Neural cell (in vitro differentiated cells): ENCODE measurements around the gene ZNF197. TPM values are rescaled to one million over a fixed set of nuclear protein-coding genes. Genes with fewer than 3 reads are reported as not detected.
"Not testable (repeated sequence)": the region's sequence is repeated elsewhere in the genome, so short reads cannot be mapped to it uniquely, and the experiment has no call there.

ENCODE experiments used
- H2AFZ ChIP-seq: fragments of 200-600, 300-800 bp; sonication (generic), shearing (Covaris generic); 2 replicates; pipeline ENCODE4 v1.6.0; 2014; ENCODE audit warnings: low read depth, mild to moderate bottlenecking, antibody characterized with exemption, low read length, moderate library complexity
- H3F3A ChIP-seq: fragments of 200-600 bp; shearing (Covaris generic); 2 replicates; pipeline ENCODE4 v1.6.1; 2016; ENCODE audit warnings: mild to moderate bottlenecking, moderate library complexity, mixed read lengths, antibody characterized with exemption, low read length; ENCODE audit not compliant: insufficient read depth, poor library complexity, severe bottlenecking
- H3K27ac ChIP-seq: fragments of 200-600, 300-800 bp; sonication (generic), shearing (Covaris generic); 2 replicates; pipeline ENCODE4 v1.5.1; 2014; ENCODE audit warnings: mild to moderate bottlenecking, low read length, moderate library complexity
- H3K27me3 ChIP-seq: fragments of 300-800, 200-600 bp; sonication (generic), shearing (Covaris generic); 2 replicates; pipeline ENCODE4 v1.6.0; 2014; ENCODE audit warnings: mild to moderate bottlenecking, low read depth, low read length, moderate library complexity; ENCODE audit not compliant: insufficient read depth
- H3K36me3 ChIP-seq: fragments of 300-800, 200-600 bp; sonication (generic), shearing (Covaris generic); 2 replicates; pipeline ENCODE4 v1.5.1; 2014; ENCODE audit warnings: mild to moderate bottlenecking, antibody characterized with exemption, low read length, moderate library complexity; ENCODE audit not compliant: insufficient read depth
- H3K4me2 ChIP-seq: fragments of 300-800, 200-600 bp; sonication (generic), shearing (Covaris generic); 2 replicates; pipeline ENCODE4 v1.6.0; 2014; ENCODE audit warnings: mild to moderate bottlenecking, low read length
- H3K4me3 ChIP-seq: fragments of 300-800, 200-600 bp; sonication (generic), shearing (Covaris generic); 2 replicates; pipeline ENCODE4 v1.5.1; 2014; ENCODE audit warnings: mild to moderate bottlenecking, low read length, moderate library complexity
- H3K79me2 ChIP-seq: fragments of 200-600 bp; shearing (Covaris generic); replicated peaks from 2 replicates; pipeline ENCODE4 v1.6.0; 2014; ENCODE audit warnings: mild to moderate bottlenecking, low read length, moderate library complexity; ENCODE audit not compliant: insufficient read depth
- H3K9ac ChIP-seq: fragments of 300-800, 200-600 bp; sonication (generic), shearing (Covaris generic); 2 replicates; pipeline ENCODE4 v1.6.1; 2016; ENCODE audit warnings: mild to moderate bottlenecking, low read length, mixed read lengths
- H3K9me2 ChIP-seq: fragments of 200-600 bp; shearing (Covaris generic); 2 replicates; pipeline ENCODE4 v1.6.1; 2016; ENCODE audit warnings: mild to moderate bottlenecking, low read length, mixed read lengths; ENCODE audit not compliant: insufficient read depth
- H3K9me3 ChIP-seq: fragments of 200-600, 300-800 bp; sonication (generic), shearing (Covaris generic); 2 replicates; pipeline ENCODE4 v1.6.1; 2016; ENCODE audit warnings: mild to moderate bottlenecking, mixed run types, low read length, moderate library complexity, mixed read lengths
- H4K20me1 ChIP-seq: fragments of 200-600 bp; shearing (Covaris generic); 2 replicates; pipeline ENCODE4 v1.6.1; 2016; ENCODE audit warnings: mild to moderate bottlenecking, mixed run types; ENCODE audit not compliant: insufficient read depth
- polyA plus RNA-seq: library from polyadenylated mRNA; depleted of rRNA; stranded (reverse); fragments of >200 nt; gene quantifications from 2 replicates; pipeline ENCODE4 v1.2.3, GENCODE V29; 2014

Gene ZNF197
- polyA plus RNA-seq, 1 donor from 2014 or later: 64.1 TPM

GRCh38 chr3:44577354-44577952 is 47.4 kb upstream of the ZNF197 start:
- not testable (repeated sequence) for H3K4me3 ChIP-seq, H3K4me2 ChIP-seq, H2AFZ ChIP-seq, H4K20me1 ChIP-seq, H3K9me2 ChIP-seq, H3F3A ChIP-seq, H3K9me3 ChIP-seq, H3K27ac ChIP-seq, H3K79me2 ChIP-seq, H3K9ac ChIP-seq, H3K27me3 ChIP-seq, H3K36me3 ChIP-seq

- H3F3A ChIP-seq, H3K36me3 ChIP-seq, H3K9ac ChIP-seq, H3K4me3 ChIP-seq, H2AFZ ChIP-seq, H3K27ac ChIP-seq, H3K9me2 ChIP-seq, H3K79me2 ChIP-seq, H3K9me3 ChIP-seq, H4K20me1 ChIP-seq, H3K4me2 ChIP-seq, H3K27me3 ChIP-seq: not testable (repeated sequence)
These were observed 46.5 kb upstream of the ZNF197 start for GRCh38 chr3:44578316-44578715.

- H3K27ac ChIP-seq, H3K4me3 ChIP-seq, H3K9me2 ChIP-seq, H4K20me1 ChIP-seq, H3K9me3 ChIP-seq, H3F3A ChIP-seq, H2AFZ ChIP-seq, H3K36me3 ChIP-seq, H3K4me2 ChIP-seq, H3K27me3 ChIP-seq, H3K9ac ChIP-seq, H3K79me2 ChIP-seq: not testable (repeated sequence)
These were observed 45.8 kb upstream of the ZNF197 start for GRCh38 chr3:44578924-44579515.

GRCh38 chr3:44579749-44580148 is 45.1 kb upstream of the ZNF197 start:
- not testable (repeated sequence) for H3K27ac ChIP-seq, H4K20me1 ChIP-seq, H3K4me2 ChIP-seq, H3K27me3 ChIP-seq, H3K9me2 ChIP-seq, H2AFZ ChIP-seq, H3K36me3 ChIP-seq, H3K9ac ChIP-seq, H3F3A ChIP-seq, H3K79me2 ChIP-seq, H3K9me3 ChIP-seq, H3K4me3 ChIP-seq

GRCh38 chr3:44580971-44581370 is 43.9 kb upstream of the ZNF197 start:
- H3K79me2 ChIP-seq: peaks cover 10% of the 10 kb centered on the region
- not testable (repeated sequence) for H3F3A ChIP-seq, H3K4me2 ChIP-seq, H3K9me2 ChIP-seq, H3K36me3 ChIP-seq, H3K4me3 ChIP-seq, H2AFZ ChIP-seq, H3K27ac ChIP-seq, H3K9ac ChIP-seq, H3K9me3 ChIP-seq, H3K27me3 ChIP-seq, H4K20me1 ChIP-seq
